Trophoblast cell (in vitro differentiated cells and primary cell): ENCODE data around the gene CHIC2. TPM values are rescaled to one million over a fixed set of nuclear protein-coding genes. Genes with fewer than 3 reads are reported as not detected.
A peak's percentile ranks its signal among the peaks of the same experiment; 100 is the strongest.
"Not testable (repeated sequence)": the region's sequence is repeated elsewhere in the genome, so short reads cannot be mapped to it uniquely, and the experiment has no call there.

Source experiments
- DNase-seq, 2 donors: peaks; one replicate each; pipeline ENCODE4 v3.0.0-alpha.2; 2016
- H2AFZ ChIP-seq: 2 replicates; pipeline ENCODE4 v1.6.1; 2013; ENCODE audit warnings: low read length, moderate library complexity, mild to moderate bottlenecking; ENCODE audit not compliant: insufficient read depth, poor library complexity
- H2AK5ac ChIP-seq: 2 replicates; pipeline ENCODE4 v1.6.1; 2013; ENCODE audit warnings: mild to moderate bottlenecking, low read length
- H2BK120ac ChIP-seq: 2 replicates; pipeline ENCODE4 v1.6.1; 2013; ENCODE audit warnings: low read length, mild to moderate bottlenecking, moderate library complexity; ENCODE audit not compliant: insufficient read depth, poor library complexity
- H2BK12ac ChIP-seq: 2 replicates; pipeline ENCODE4 v1.6.1; 2013; ENCODE audit warnings: mild to moderate bottlenecking, low read length, moderate library complexity
- H2BK5ac ChIP-seq: 2 replicates; pipeline ENCODE4 v1.6.1; 2013; ENCODE audit warnings: low read length, low read depth, moderate library complexity, mild to moderate bottlenecking; ENCODE audit not compliant: poor library complexity
- H3K14ac ChIP-seq: 2 replicates; pipeline ENCODE4 v1.6.1; 2013; ENCODE audit warnings: mild to moderate bottlenecking, low read length
- H3K18ac ChIP-seq: 2 replicates; pipeline ENCODE4 v1.6.1; 2013; ENCODE audit warnings: mild to moderate bottlenecking, low read length
- H3K23ac ChIP-seq: 2 replicates; pipeline ENCODE4 v1.6.1; 2013; ENCODE audit warnings: low read length
- H3K27ac ChIP-seq: 2 replicates; pipeline ENCODE4 v1.5.1; 2013; ENCODE audit warnings: low read depth, mild to moderate bottlenecking, inconsistent platforms, low read length, moderate library complexity
- H3K27me3 ChIP-seq: 2 replicates; pipeline ENCODE4 v1.6.1; 2013; ENCODE audit warnings: inconsistent platforms, mild to moderate bottlenecking, low read length, moderate library complexity; ENCODE audit not compliant: insufficient read depth
- H3K36me3 ChIP-seq, 2 experiments: 1 replicate in 1 of 2; 2 replicates in 1 of 2; pipeline ENCODE4 v1.6.1; 2013; ENCODE audit warnings: low read length in 2 of 2, mild to moderate bottlenecking in 2 of 2, moderate library complexity in 1 of 2; ENCODE audit not compliant: insufficient read depth in 2 of 2, control insufficient read depth in 1 of 2
- H3K4ac ChIP-seq: 2 replicates; pipeline ENCODE4 v1.6.1; 2013; ENCODE audit warnings: low read depth, mild to moderate bottlenecking, low read length, moderate library complexity
- H3K4me1 ChIP-seq, 2 experiments: 1 replicate in 1 of 2; 2 replicates in 1 of 2; pipeline ENCODE4 v1.6.1; 2013; ENCODE audit warnings: low read length in 2 of 2, mild to moderate bottlenecking in 2 of 2, moderate library complexity in 1 of 2; ENCODE audit not compliant: insufficient read depth in 2 of 2, control insufficient read depth in 1 of 2
- H3K4me2 ChIP-seq: 2 replicates; pipeline ENCODE4 v1.6.1; 2013; ENCODE audit warnings: inconsistent platforms, mild to moderate bottlenecking, low read length, moderate library complexity
- H3K4me3 ChIP-seq: 2 replicates; pipeline ENCODE4 v1.5.1; 2013; ENCODE audit warnings: mild to moderate bottlenecking, low read depth, low read length, inconsistent platforms
- H3K79me1 ChIP-seq: one replicate; pipeline ENCODE4 v1.6.1; 2013; ENCODE audit warnings: low read length
- H3K79me2 ChIP-seq: 2 replicates; pipeline ENCODE4 v1.6.1; 2013; ENCODE audit warnings: low read length, mild to moderate bottlenecking; ENCODE audit not compliant: control insufficient read depth, insufficient read depth, poor library complexity
- H3K9ac ChIP-seq: 2 replicates; pipeline ENCODE4 v1.6.1; 2013; ENCODE audit warnings: mild to moderate bottlenecking, low read length
- H3K9me3 ChIP-seq: 2 replicates; pipeline ENCODE4 v1.6.1; 2013; ENCODE audit warnings: low read depth, mild to moderate bottlenecking, control low read depth, inconsistent platforms, low read length; ENCODE audit not compliant: insufficient read depth
- H4K12ac ChIP-seq: 2 replicates; pipeline ENCODE4 v1.6.1; 2013; ENCODE audit warnings: low read depth, mild to moderate bottlenecking, low read length, moderate library complexity
- H4K8ac ChIP-seq: 2 replicates; pipeline ENCODE4 v1.6.1; 2013; ENCODE audit warnings: low read depth, mild to moderate bottlenecking, low read length, moderate library complexity
- H4K91ac ChIP-seq: one replicate; pipeline ENCODE4 v1.6.1; 2013; ENCODE audit warnings: low read depth, mild to moderate bottlenecking, low read length, moderate library complexity
- WGBS: extraction: QIAGEN DNeasy Blood & Tissue Kit; methylation state at CpG from one replicate; pipeline ENCODE4 v1.1.7; 2013; ENCODE audit warnings: missing lambda C conversion rate; ENCODE audit not compliant: insufficient read length, insufficient coverage; ENCODE audit errors: extremely low coverage; 5-methylcytosine and 5-hydroxymethylcytosine counted together
- polyA plus RNA-seq: library from polyadenylated mRNA; stranded (reverse); fragments of 200-250 nt; gene quantifications from 2 replicates; pipeline ENCODE4 v1.2.3, GENCODE V29; 2013

The CHIC2 gene
- 19.9 and 20.4 TPM in 2 replicates for polyA plus RNA-seq

DNA sequence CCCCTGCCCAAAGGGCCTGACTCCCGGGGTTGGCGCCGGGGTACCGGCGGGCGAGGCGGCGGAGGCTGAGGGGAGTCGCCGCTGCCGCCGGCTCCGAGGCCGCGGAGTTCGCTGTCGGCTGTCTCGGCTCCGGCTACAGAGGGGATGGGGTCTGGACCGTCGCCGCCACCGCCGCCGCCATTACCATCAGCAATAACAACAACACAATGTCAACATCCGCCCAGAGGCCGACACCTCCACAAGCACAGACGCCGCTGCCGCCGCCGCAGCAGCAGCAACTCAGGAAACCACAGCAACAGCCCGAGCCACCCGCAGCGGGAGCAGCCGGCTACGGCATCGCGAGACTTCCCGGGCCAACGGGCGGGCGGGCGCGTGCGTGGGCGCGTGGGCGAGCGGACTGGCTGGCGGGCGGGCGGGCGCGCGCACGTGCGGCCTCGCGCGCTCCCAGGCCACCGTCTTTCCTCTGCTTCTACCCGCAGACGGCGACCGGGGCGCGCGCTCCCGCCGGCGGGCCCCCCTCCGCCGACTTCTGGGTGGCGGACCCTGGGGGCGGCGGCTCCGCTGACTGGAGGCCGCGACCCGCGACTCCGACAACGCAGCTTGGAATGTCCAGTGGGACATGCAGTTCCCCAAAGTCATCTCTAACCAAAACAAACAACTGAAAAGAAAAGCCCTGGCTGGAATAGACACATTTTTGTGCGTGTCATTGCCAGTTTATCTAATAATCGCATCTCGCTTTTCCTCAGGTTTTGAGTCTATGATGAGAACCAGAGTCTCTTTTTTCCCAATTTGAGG lies at the start of gene CHIC2:
Gene CHIC2, minus strand, starts transcription at position 289 of the 795 bp plus-strand sequence. CDS start 305 bp downstream, outside the sequence.
- peak within 1 kb of the TSS; percentile 82 for H4K8ac ChIP-seq
- peak within 1 kb of the TSS; percentile 82 for H2AFZ ChIP-seq
- H3K79me2 ChIP-seq, result peaks cover 8% of the 10 kb centered on the region
- H3K79me1 ChIP-seq, result peaks cover 14% of the 10 kb centered on the region
- H3K23ac ChIP-seq, result no peak within 1 kb of the TSS
- H3K4ac ChIP-seq, result peak within 1 kb of the TSS; percentile 78
- H2BK5ac ChIP-seq, result peak within 1 kb of the TSS; percentile 93
- H3K36me3 ChIP-seq, result no peaks in the 10 kb centered on the region
- peak within 1 kb of the TSS; percentile 58 for H2AK5ac ChIP-seq
- H4K12ac ChIP-seq, result peak within 1 kb of the TSS; percentile 91
- WGBS, result no CpG with 5 or more reads among the region's 87 CpGs
- peak; percentile 96 to 97 for DNase-seq
- H3K4me2 ChIP-seq, result peak within 1 kb of the TSS; percentile 96
- H4K91ac ChIP-seq, result peak within 1 kb of the TSS; percentile 91
- H2BK12ac ChIP-seq, result peak within 1 kb of the TSS; percentile 78
- peak within 1 kb of the TSS; percentile 98 for H3K27ac ChIP-seq
- peak within 1 kb of the TSS; percentile 88 for H2BK120ac ChIP-seq
- H3K27me3 ChIP-seq, result no peaks in the 10 kb centered on the region
- H3K4me1 ChIP-seq, result peaks cover 7 to 19% of the 10 kb centered on the region in 2 experiments
- H3K9me3 ChIP-seq, result no peaks in the 10 kb centered on the region
- peak within 1 kb of the TSS; percentile 94 for H3K18ac ChIP-seq
- peak within 1 kb of the TSS; percentile 85 for H3K4me3 ChIP-seq
- peak within 1 kb of the TSS; percentile 86 for H3K9ac ChIP-seq
- H3K14ac ChIP-seq, result peak within 1 kb of the TSS; percentile 88

DNA sequence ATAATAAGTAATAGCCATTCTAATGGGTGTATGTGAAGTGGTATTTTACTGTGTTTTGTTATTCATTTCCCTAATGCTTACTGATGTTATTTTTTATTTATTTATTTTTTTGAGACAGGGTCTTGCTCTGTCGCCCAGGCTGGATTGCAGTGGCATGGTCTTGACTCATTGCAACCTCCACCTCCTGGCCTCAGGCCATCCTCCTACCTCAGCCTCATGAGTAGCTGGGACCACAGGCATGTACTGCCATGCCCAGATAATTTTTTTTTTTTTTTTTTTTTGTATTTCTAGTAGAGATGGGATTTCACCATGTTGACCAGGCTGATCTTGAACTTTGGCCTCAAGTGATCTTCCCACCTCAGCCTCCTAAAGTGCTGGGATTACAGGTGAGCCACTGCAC lies 48.8 kb upstream of the CHIC2 start:
- not testable (repeated sequence) for H3K9me3 ChIP-seq, H3K79me1 ChIP-seq, H4K12ac ChIP-seq, H2BK120ac ChIP-seq, H4K8ac ChIP-seq, H2AK5ac ChIP-seq, H3K14ac ChIP-seq, H4K91ac ChIP-seq, H3K23ac ChIP-seq, H3K27ac ChIP-seq, H3K4me3 ChIP-seq, H2BK12ac ChIP-seq, H2AFZ ChIP-seq, H3K9ac ChIP-seq, H2BK5ac ChIP-seq, H3K4ac ChIP-seq, H3K4me2 ChIP-seq, H3K36me3 ChIP-seq, H3K79me2 ChIP-seq, H3K18ac ChIP-seq
- Histone ChIP-seq H3K4me1 (peaks cover 9 to 13% of the 10 kb centered on the region in 2 experiments), H3K27me3 (peaks cover 14% of the 10 kb centered on the region)
- DNase-seq, result peak; percentile 69 to 70
- no CpG with 5 or more reads among the region's 1 CpG for WGBS

DNA sequence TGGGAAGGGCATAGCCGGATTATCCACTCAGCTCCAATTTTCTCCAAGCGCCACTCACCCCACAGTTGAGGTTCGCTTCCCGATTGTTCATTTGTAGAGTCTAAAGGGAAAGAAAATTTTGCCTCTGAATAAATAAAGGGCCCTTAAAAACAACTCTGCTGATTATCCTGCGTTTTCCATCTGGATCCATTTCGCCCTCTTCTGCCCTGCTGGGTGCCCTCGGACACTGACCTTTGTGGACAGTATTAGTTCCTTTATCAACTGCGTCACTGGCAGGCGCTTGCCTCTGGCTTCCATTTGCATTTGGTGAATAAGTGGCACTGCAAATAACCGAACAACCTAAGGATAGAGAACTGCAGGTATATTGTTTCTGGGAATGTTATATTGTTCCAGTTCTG lies 45.6 kb upstream of the CHIC2 start:
- H3K14ac ChIP-seq, result peak overlapping the region; percentile 25
- H3K9ac ChIP-seq, result no peak overlapping the region
- no peak overlapping the region for H2BK5ac ChIP-seq
- H4K8ac ChIP-seq, result no peak overlapping the region
- no peaks in the 10 kb centered on the region for H3K79me2 ChIP-seq
- no peak overlapping the region for H3K4me3 ChIP-seq
- H2AFZ ChIP-seq, result peak overlapping the region; percentile 5
- H3K27me3 ChIP-seq, result peaks cover 19% of the 10 kb centered on the region
- H3K18ac ChIP-seq, result no peak overlapping the region
- peak overlapping the region; percentile 48 for H3K4me2 ChIP-seq
- WGBS, result no CpG with 5 or more reads among the region's 10 CpGs
- peaks cover 3% of the 10 kb centered on the region for H3K9me3 ChIP-seq
- no peak overlapping the region for H2AK5ac ChIP-seq
- peaks cover 7% of the 10 kb centered on the region for H3K79me1 ChIP-seq
- no peak overlapping the region for H3K27ac ChIP-seq
- peaks cover 15 to 18% of the 10 kb centered on the region in 2 experiments for H3K4me1 ChIP-seq
- peak overlapping the region; percentile 28 for H4K91ac ChIP-seq
- H3K36me3 ChIP-seq, result no peaks in the 10 kb centered on the region
- H4K12ac ChIP-seq, result no peak overlapping the region
- no peak overlapping the region for H3K4ac ChIP-seq
- H2BK120ac ChIP-seq, result peak overlapping the region; percentile 27
- no peak for DNase-seq
- peak overlapping the region; percentile 7 for H2BK12ac ChIP-seq
- H3K23ac ChIP-seq, result no peak overlapping the region

DNA sequence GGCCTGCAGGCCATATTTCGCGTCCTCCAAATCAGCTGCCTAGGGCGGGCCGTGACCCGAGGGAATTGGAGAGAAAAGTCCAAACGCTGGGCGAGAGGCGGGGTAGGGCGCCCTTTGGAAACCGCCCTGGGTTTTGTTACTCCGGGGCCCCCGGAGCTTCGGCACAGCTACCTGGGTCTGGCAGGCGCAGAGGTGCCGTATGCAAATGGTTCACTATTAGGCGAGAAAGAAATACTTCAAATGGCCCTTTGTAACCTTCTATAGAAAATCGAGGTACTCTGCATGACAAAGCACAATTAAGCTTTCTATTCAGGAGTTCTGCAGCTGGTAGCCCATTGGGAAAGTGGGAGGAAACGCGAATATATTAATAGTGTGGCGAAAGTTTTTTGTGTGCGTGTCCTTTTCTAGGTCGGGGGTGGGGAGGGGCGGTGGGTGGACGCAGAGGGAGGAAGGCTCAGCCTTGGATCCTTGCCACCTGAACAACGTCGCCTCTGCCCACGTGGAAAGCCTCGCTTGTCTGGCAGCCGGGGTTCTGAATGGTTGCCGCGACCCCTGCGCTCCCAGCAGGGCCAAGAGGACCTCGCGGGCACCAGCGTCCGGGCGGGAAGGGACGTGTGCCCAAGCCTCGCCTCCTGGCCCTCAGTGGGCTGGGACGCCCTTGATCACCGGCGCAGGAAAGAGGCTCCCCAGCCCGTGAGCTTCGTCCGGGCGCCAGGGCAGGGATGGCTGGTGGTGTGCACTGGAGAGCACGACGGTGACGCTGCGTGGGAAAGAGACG lies 45.0 kb upstream of the CHIC2 start:
- Histone ChIP-seq H2BK5ac (no peak overlapping the region), H3K27me3 (peaks cover 19% of the 10 kb centered on the region), H3K23ac (no peak overlapping the region), H4K91ac (peak overlapping the region; percentile 42), H3K4ac (peak overlapping the region; percentile 14), H3K18ac (no peak overlapping the region), H2BK12ac (peak overlapping the region; percentile 78), H2AK5ac (peak overlapping the region; percentile 70), H2BK120ac (peak overlapping the region; percentile 85), H3K9ac (no peak overlapping the region), H3K14ac (peak overlapping the region; percentile 25), H2AFZ (peak overlapping the region; percentile 74), H3K27ac (no peak overlapping the region), H4K12ac (peak overlapping the region; percentile 87), H3K4me2 (peak overlapping the region; percentile 48), H3K79me2 (no peaks in the 10 kb centered on the region), H3K9me3 (peaks cover 3% of the 10 kb centered on the region), H3K36me3 (no peaks in the 10 kb centered on the region), H3K4me1 (peaks cover 16 to 20% of the 10 kb centered on the region in 2 experiments), H4K8ac (peak overlapping the region; percentile 76), H3K79me1 (peaks cover 7% of the 10 kb centered on the region), H3K4me3 (no peak overlapping the region)
- DNase-seq, result no peak
- WGBS, result no CpG with 5 or more reads among the region's 51 CpGs
